CD4-positive, alpha-beta T cell (primary cell): Measurements from ENCODE around the gene MMP10. TPM values are rescaled to one million over a fixed set of nuclear protein-coding genes. Genes with fewer than 3 reads are reported as not detected.

ENCODE experiments used
- ATAC-seq: fragments of 200-7000 bp; cut with Tn5 transposase; one replicate; pipeline ENCODE4 v1.10.0; 2022; ENCODE audit warnings: mild to moderate bottlenecking; ENCODE audit not compliant: poor library complexity
- CTCF ChIA-PET: fragments of 350-600 bp; sonication (Branson Sonifier 250); formaldehyde crosslinking; loops from one replicate; lab custom pipeline; 2021; ENCODE audit warnings: antibody characterized with exemption, inconsistent platforms; lab: Charles Lee
- POLR2A ChIA-PET: fragments of 350-600 bp; sonication (Branson Sonifier 250); formaldehyde crosslinking; loops from one replicate; lab custom pipeline; 2021; ENCODE audit warnings: antibody characterized with exemption, inconsistent platforms; lab: Charles Lee
- DNase-seq, 14 experiments: peaks; one replicate each; pipeline ENCODE4 v3.0.0-alpha.2; 2013 to 2020; ENCODE audit warnings: mixed read lengths in 2 of 14
- H3K27ac ChIP-seq, 2 donors: one replicate each; pipeline versions ENCODE4 v1.5.1 to v1.7.0; 2013; ENCODE audit warnings: low read length in 2 of 2, low read depth in 1 of 2, mild to moderate bottlenecking in 1 of 2
- H3K27me3 ChIP-seq, 2 experiments: 1 replicate in 1 of 2; 2 replicates in 1 of 2; pipeline versions ENCODE4 v1.6.1 to v1.7.0; 2013; ENCODE audit warnings: low read length in 2 of 2, control low read depth in 1 of 2, mild to moderate bottlenecking in 1 of 2, moderate library complexity in 1 of 2; ENCODE audit not compliant: insufficient read depth in 2 of 2, control insufficient read depth in 1 of 2
- H3K36me3 ChIP-seq: one replicate; pipeline ENCODE4 v1.6.1; 2013; ENCODE audit warnings: low read length, control low read depth; ENCODE audit not compliant: insufficient read depth
- H3K4me1 ChIP-seq: one replicate; pipeline ENCODE4 v1.6.1; 2013; ENCODE audit warnings: low read length, control low read depth; ENCODE audit not compliant: insufficient read depth
- H3K4me3 ChIP-seq: one replicate; pipeline ENCODE4 v1.5.1; 2013; ENCODE audit warnings: mild to moderate bottlenecking, low read length, moderate library complexity
- H3K9me3 ChIP-seq, 2 experiments: 1 replicate in 1 of 2; 2 replicates in 1 of 2; pipeline versions ENCODE4 v1.6.1 to v1.7.0; 2013; ENCODE audit warnings: low read length in 2 of 2, mild to moderate bottlenecking in 2 of 2, control low read depth in 1 of 2, moderate library complexity in 1 of 2; ENCODE audit not compliant: control insufficient read depth in 1 of 2, insufficient read depth in 1 of 2
- H3K27ac Mint-ChIP-seq: one replicate; pipeline ENCODE4 v1.8.0; 2020; ENCODE audit warnings: mixed read lengths
- H3K27me3 Mint-ChIP-seq: one replicate; pipeline ENCODE4 v1.8.0; 2021; ENCODE audit warnings: mixed read lengths
- H3K36me3 Mint-ChIP-seq: one replicate; pipeline ENCODE4 v1.8.0; 2021; ENCODE audit warnings: low read depth, mixed read lengths
- H3K4me1 Mint-ChIP-seq: one replicate; pipeline ENCODE4 v1.8.0; 2021; ENCODE audit warnings: low read depth, mixed read lengths
- H3K4me3 Mint-ChIP-seq: one replicate; pipeline ENCODE4 v1.8.0; 2020; ENCODE audit warnings: mild to moderate bottlenecking, mixed read lengths
- H3K9me3 Mint-ChIP-seq: one replicate; pipeline ENCODE4 v1.8.0; 2020; ENCODE audit warnings: mixed read lengths
- CTCF ChIP-seq: fragments of 200-600 bp; IDR thresholded peaks from one replicate; pipeline ENCODE4 v1.8.0; 2022; ENCODE audit warnings: antibody characterized with exemption, mild to moderate bottlenecking
- intact Hi-C, 2 experiments: fragments of 100-400 bp; cut with DNase I in 1 of 2; cut with micrococcal nuclease in 1 of 2; formaldehyde crosslinking; loops; one replicate each; pipeline versions ENCODE4 v1.15.1 to v1.9.0; 2023 to 2025; cut with DNase I, micrococcal nuclease
- total RNA-seq, 174 experiments: library from RNA in 2 of 174; stranded (reverse) in 2 of 174; gene quantifications; one replicate each; pipeline ENCODE4 v1.2.3 and lab custom pipeline; 2021 to 2026

The MMP10 gene
- total RNA-seq, 2 experiments from 2014 or later, result not detected

DNA sequence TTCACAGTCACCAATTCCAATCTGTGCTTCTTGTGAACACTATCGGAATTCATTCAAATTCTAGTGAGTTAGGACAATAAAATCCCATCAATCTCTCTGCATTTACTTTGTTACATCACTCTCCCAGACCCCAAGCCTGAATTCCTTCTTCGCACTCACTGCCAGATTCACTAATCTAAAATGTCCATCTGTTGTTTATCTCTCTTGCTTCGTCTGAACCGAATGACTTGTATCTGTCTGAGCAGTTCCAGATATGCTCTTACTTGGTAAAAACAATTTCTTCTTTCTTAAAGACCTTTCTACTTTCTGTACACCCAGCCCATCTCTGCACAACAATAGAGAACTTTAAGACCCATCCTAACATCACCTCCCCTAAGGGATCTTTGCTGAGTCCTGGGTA is 7.0 kb downstream of the MMP10 start:
- CTCF ChIA-PET, result no interaction called here
- H3K9me3 ChIP-seq, result no peaks in the 10 kb centered on the region

GRCh38 chr11:102771351-102771750 is 9.1 kb downstream of the MMP10 start:
- Histone ChIP-seq H3K27me3 (peaks cover 0 to 2% of the 10 kb centered on the region in 2 experiments), H3K9me3 (peaks cover 0 to 6% of the 10 kb centered on the region in 2 experiments), H3K36me3 (no peaks in the 10 kb centered on the region), H3K4me1 (no peaks in the 10 kb centered on the region), H3K27ac (no peak overlapping the region), H3K4me3 (no peak overlapping the region)
- intact Hi-C loops, result no loop called here
- TF ChIP-seq CTCF, result no peak
- H3K27me3 Mint-ChIP-seq, result peaks cover 38% of the 10 kb centered on the region
- ChIA-PET CTCF (no interaction called here), POLR2A (no interaction called here)
- ATAC-seq (no peak), DNase-seq (no peak)
- H3K9me3 Mint-ChIP-seq, result peaks cover 2% of the 10 kb centered on the region
- H3K4me3 Mint-ChIP-seq, result no peak overlapping the region
- no peaks in the 10 kb centered on the region for H3K4me1 Mint-ChIP-seq
- no peaks in the 10 kb centered on the region for H3K36me3 Mint-ChIP-seq
- H3K27ac Mint-ChIP-seq, result no peak overlapping the region

More for the DNA sequence above, 7.0 kb downstream of the MMP10 start:
- Histone ChIP-seq H3K27me3 (peaks cover 0 to 2% of the 10 kb centered on the region in 2 experiments), H3K4me3 (no peak overlapping the region), H3K27ac (no peak overlapping the region), H3K4me1 (no peaks in the 10 kb centered on the region), H3K36me3 (no peaks in the 10 kb centered on the region)
- H3K9me3 Mint-ChIP-seq, result peaks cover 2% of the 10 kb centered on the region
- TF ChIP-seq CTCF, result no peak
- ATAC-seq (no peak), DNase-seq (no peak)
- peaks cover 29% of the 10 kb centered on the region for H3K27me3 Mint-ChIP-seq
- H3K36me3 Mint-ChIP-seq, result no peaks in the 10 kb centered on the region
- H3K4me1 Mint-ChIP-seq, result no peaks in the 10 kb centered on the region
- POLR2A ChIA-PET, result no interaction called here
- no peak overlapping the region for H3K27ac Mint-ChIP-seq
- intact Hi-C loops, result no loop called here
- H3K4me3 Mint-ChIP-seq, result no peak overlapping the region

DNA sequence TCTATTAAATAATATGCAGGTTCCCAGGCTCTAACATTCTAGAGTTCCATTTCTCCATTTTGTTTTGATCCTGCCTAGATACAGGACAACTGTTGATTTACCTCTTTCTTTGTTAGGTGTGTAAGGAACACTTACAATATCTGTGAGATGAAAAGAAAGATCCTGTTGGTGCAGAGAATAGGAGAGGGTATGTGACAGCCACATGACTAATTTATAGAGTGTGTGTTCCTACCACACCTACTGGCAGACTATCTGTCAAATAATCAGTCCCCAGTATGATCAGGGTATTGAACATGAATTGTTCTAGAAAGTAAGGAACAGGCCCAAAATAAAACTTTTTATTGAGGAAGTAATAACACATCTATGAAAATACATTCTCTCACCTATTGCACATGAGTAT is 10.2 kb downstream of the MMP10 start:
- intact Hi-C loops, result no loop called here
- H3K27ac Mint-ChIP-seq, result no peak overlapping the region
- no peak for TF ChIP-seq CTCF
- H3K27me3 Mint-ChIP-seq, result peaks cover 38% of the 10 kb centered on the region
- Histone ChIP-seq H3K27ac (no peak overlapping the region), H3K9me3 (peaks cover 0 to 6% of the 10 kb centered on the region in 2 experiments), H3K4me1 (no peaks in the 10 kb centered on the region), H3K36me3 (no peaks in the 10 kb centered on the region), H3K4me3 (no peak overlapping the region), H3K27me3 (peaks cover 0 to 2% of the 10 kb centered on the region in 2 experiments)
- ATAC-seq, result no peak
- no peak for DNase-seq
- H3K4me3 Mint-ChIP-seq, result no peak overlapping the region
- peaks cover 2% of the 10 kb centered on the region for H3K9me3 Mint-ChIP-seq
- ChIA-PET CTCF (no interaction called here), POLR2A (no interaction called here)
- H3K4me1 Mint-ChIP-seq, result no peaks in the 10 kb centered on the region
- no peaks in the 10 kb centered on the region for H3K36me3 Mint-ChIP-seq
